HG02798 (cell line): ENCODE data around the gene PSMG4.
"Not testable (repeated sequence)": the region's sequence is repeated elsewhere in the genome, so short reads cannot be mapped to it uniquely, and the experiment has no call there.

Source experiments
- ATAC-seq: cut with Tn5 transposase; IDR thresholded peaks from one replicate; pipeline ENCODE4 v1.9.1; 2021; ENCODE audit warnings: mild to moderate bottlenecking; ENCODE audit not compliant: unreplicated experiment, poor library complexity

PSMG4 gene

GRCh38 chr6:3229566-3230178, 29.1 kb upstream of the PSMG4 start:
- ATAC-seq, result no peak

- ATAC-seq, result no peak
Measured at GRCh38 chr6:3230256-3230882, 28.4 kb upstream of the PSMG4 start.

- ATAC-seq, result no peak
Measured at GRCh38 chr6:3230900-3231246, 27.9 kb upstream of the PSMG4 start.

GRCh38 chr6:3231247-3232016, 27.3 kb upstream of the PSMG4 start:
- no peak for ATAC-seq

GRCh38 chr6:3232017-3232945, 26.5 kb upstream of the PSMG4 start:
- no peak for ATAC-seq

- no peak for ATAC-seq
Measured at GRCh38 chr6:3233321-3233720, 25.4 kb upstream of the PSMG4 start.

GRCh38 chr6:3233904-3234303, 24.8 kb upstream of the PSMG4 start:
- ATAC-seq, result no peak

- ATAC-seq, result peak; percentile 55
Measured at GRCh38 chr6:3235486-3235885, 23.3 kb upstream of the PSMG4 start.

- no peak for ATAC-seq
Measured at GRCh38 chr6:3236005-3236404, 22.7 kb upstream of the PSMG4 start.

GRCh38 chr6:3237761-3238662, 20.7 kb upstream of the PSMG4 start:
- no peak for ATAC-seq

- no peak for ATAC-seq
Measured at GRCh38 chr6:3239110-3239830, 19.5 kb upstream of the PSMG4 start.

- no peak for ATAC-seq
Measured at GRCh38 chr6:3240595-3240994, 18.2 kb upstream of the PSMG4 start.

GRCh38 chr6:3241745-3242144, 17.0 kb upstream of the PSMG4 start:
- ATAC-seq, result not testable (repeated sequence)

- no peak for ATAC-seq
Measured at GRCh38 chr6:3242768-3243167, 16.0 kb upstream of the PSMG4 start.

GRCh38 chr6:3244003-3244831, 14.5 kb upstream of the PSMG4 start:
- no peak for ATAC-seq

GRCh38 chr6:3244832-3245161, 13.9 kb upstream of the PSMG4 start:
- ATAC-seq, result not testable (repeated sequence)

- no peak for ATAC-seq
Measured at GRCh38 chr6:3245216-3245615, 13.5 kb upstream of the PSMG4 start.
